NCI-H146 treated with DMSO at 0.1 percent for 48 hours (cell line): ENCODE data around the gene G6PC1.
A peak's percentile ranks its signal among the peaks of the same experiment; 100 is the strongest.
"Not testable (repeated sequence)": the region's sequence is repeated elsewhere in the genome, so short reads cannot be mapped to it uniquely, and the experiment has no call there.

Experiments
- DNase-seq: peaks from one replicate; lab custom pipeline; 2025; ENCODE audit not compliant: unreplicated experiment; lab: John Stamatoyannopoulos, UW

Gene G6PC1

DNA sequence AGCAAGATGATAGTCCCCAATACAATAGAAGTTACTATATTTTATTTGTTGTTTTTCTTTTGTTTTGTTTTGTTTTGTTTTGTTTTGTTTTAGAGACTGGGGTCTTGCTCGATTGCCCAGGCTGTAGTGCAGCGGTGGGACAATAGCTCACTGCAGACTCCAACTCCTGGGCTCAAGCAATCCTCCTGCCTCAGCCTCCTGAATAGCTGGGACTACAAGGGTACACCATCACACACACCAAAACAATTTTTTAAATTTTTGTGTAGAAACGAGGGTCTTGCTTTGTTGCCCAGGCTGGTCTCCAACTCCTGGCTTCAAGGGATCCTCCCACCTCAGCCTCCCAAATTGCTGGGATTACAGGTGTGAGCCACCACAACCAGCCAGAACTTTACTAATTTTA, 618 bp upstream of the G6PC1 start:
- not testable (repeated sequence) for DNase-seq

DNA sequence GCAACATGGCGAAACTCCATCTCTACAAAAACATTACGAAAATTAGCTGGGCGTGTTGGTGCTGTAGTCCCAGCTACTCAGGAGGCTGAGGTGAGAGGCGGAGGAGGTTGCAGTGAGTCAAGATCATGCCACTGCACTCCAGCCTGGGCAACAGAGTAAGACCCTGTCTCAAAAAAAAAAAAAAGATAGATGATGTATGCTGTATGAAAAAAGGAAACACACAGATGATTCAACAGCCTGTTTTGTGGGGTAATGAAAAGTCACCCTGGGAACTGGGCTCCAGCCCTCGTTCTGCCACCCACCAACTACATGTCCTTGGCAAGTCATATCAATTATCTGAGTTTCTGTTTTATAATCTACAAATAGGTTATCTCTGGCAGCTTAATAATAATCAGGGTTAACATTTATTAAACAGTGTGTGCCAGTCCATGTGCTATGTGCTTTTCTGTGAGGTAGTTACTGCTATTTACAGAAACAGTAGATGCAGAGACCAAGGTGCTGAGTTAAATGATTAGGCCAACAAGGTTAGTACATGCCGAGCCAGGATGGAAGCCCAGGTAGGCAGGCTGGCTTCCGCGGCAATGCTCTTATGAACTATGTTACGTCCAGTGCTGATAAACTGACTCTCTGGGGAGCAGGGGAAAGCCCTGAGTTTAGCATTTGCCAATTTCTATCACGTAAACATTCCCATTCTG, 1.1 kb downstream of the G6PC1 start:
- no peak for DNase-seq

DNA sequence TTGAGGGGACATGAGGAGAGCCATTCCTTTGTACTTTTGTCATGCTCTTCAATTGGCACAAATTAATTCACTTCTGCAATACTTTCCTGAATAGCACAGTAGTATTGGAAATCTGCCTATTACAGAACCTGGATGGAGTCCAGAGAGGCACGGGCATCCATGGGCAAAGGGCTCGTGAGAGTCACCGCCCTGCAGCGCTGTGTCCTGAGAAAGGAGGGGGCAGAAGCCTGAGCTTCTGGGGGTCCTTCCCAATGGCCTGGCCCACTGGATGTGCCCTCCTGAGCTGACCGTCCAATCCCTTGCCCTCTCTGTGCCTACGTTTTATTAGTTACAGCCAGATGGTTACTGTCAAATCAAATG, 3.5 kb downstream of the G6PC1 start:
- DNase-seq: no peak

DNA sequence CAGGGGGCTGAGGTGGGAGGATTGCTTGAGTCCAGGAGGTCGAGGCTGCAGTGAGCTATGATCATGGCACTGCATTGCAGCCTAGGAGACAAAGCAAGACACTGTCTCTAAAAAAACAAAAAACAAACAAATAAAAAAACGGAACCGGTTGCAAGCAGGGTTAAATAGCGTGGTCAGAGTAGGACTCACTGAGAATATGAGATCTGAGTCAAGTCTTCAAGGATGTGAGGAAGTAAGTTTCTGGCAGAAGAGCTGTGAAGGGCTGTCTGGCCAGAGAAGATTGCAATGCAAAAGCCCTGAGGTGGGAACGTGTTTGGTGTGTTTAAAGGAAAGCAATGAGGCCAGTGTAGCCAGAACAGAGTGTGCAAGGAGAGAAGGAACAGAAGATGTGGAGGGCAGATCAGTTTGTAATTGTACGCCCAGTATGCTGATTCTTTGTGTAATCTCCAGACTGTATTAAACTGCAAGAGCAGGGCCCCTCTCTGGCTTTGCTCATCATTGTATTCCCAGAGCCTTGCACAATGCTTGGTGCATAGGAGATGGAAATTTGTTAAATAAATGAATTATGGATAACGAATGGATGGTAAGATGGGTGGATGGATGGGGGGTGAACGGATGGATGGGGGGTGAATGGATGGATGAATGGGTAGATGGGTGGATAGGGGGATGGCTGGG, 6.3 kb downstream of the G6PC1 start:
- DNase-seq: no peak

DNA sequence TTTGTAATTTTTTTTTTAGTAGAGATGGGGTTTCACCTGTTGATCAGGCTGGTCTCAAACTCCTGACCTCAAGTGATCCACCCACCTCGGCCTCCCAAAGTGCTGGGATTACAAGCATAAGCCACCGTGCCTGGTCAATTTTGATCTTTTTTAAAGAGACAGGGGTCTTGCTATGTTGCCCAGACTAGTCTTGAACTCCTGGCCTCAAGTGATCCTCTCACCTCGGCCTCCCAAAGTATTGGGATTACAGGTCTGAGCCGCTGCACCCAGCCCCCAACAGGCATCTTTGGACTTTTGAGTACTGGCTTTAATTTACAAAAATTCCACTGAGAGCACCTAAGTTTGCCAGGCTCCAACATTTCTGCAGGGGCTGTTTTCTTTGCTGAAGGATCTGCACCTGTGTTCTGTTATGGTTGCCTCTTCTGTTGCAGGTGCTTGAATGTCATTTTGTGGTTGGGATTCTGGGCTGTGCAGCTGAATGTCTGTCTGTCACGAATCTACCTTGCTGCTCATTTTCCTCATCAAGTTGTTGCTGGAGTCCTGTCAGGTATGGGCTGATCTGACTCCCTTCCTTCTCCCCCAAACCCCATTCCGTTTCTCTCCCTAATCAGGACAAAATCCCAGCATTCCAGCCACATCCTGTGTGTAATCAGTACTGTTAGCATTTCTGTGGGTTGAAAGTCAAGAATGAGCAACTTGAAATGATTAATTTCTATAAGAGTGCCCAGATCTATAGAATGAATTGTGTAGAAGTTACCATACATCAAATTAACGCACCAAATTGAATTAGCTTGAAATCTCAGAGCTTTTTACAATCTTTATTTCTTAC, 8.5 kb downstream of the G6PC1 start:
- DNase-seq: no peak

DNA sequence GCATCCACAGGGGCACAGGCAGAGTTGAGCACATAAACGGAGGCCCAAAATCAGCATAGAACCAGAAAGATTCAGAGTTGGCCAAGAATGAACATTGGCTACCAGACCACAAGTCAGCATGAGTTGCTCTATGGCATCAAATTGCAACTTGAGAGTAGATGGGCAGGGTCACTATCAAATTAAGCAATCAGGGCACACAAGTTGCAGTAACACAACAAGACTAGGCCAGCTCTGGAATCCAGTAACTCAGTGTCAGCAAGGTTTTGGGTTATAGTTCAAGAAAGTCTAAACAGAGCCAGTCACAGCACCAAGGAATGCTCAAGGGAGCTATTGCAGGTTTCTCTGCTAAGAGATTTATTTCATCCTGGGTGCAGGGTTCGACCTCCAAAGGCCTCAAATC, 12.9 kb downstream of the G6PC1 start:
- DNase-seq: no peak

DNA sequence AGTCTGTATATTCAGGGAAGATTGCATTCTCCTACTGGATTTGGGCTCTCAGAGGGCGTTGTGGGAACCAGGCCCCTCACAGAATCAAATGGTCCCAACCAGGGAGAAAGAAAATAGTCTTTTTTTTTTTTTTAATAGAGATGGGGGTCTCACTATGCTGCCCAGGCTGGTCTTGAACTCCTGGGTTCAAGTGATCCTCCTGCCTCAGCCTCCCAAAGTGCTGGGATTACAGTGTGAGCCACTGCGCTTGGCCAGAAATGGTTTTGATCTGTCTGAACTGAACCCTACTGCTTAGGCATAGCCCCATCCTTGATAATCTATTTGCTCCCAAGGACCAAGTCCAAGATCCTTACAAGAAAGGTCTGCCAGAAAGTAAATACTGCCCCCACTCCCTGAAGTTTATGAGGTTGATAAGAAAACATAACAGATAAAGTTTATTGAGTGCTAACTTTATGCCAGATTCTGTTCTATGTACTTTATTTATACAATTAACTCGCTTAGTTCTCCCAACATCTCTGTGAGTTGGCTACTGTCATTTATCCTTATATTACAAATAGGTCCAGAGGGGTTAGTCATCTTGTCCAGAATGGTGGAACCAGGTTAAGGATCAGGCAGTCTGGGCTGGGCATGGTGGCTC, 13.5 kb downstream of the G6PC1 start:
- DNase-seq: no peak

DNA sequence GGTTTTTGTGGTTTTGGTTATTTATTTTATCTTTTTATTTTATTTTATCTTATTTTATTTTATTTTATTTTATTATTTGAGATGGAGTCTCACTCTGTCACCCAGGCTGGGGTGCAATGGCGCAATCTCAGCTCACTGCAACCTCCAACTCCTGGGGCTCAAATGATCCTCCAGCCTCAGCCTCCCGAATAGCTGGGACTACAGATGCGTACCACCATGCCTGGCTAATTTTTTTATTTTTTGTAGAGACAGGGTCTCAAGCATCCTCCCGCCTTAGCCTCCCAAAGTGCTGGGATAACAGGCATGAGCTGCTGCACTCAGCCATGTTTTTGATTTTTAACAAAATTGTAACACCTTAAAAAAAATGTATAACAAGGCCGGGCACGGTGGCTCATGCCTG, 14.7 kb downstream of the G6PC1 start:
- DNase-seq: not testable (repeated sequence)

DNA sequence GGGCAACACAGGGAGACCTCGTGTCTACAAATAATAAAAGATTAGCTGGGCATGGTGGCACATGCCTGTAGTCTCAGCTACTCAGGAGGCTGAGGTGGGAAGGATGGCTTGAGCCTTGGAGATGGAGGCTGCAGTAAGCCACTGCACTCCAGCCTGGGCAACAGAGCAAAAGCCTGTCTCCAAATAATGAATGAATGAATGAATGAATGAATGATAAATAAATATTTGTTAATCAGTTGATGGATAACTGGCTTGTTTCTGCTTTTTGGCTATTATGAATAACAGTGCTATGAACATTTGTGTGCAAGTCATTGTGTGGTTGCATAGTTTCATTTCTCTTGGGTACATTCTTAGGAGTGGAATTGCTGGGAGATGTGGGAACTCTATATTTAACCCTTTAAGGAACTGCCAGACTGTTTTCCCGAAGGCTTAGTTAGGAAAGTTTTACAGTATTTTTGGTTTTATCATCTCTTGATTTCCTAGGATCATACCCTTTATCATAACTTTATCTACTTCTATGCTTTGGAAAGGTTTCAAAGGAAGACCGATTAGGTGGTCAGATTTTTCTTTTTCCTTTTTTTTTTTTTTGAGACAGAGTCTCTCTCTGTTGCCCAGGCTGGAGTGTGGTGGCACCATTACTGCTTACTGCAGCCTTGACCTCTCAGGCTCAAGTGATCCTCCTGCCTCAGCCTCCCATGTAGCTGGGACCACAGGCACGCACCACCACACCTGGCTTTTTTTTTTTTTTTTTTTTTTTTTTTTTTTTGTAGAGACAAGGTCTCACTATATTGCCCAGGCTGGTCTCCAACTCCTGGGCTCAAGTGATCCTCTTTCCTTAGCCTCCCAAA, 16.0 kb downstream of the G6PC1 start:
- DNase-seq: not testable (repeated sequence)

DNA sequence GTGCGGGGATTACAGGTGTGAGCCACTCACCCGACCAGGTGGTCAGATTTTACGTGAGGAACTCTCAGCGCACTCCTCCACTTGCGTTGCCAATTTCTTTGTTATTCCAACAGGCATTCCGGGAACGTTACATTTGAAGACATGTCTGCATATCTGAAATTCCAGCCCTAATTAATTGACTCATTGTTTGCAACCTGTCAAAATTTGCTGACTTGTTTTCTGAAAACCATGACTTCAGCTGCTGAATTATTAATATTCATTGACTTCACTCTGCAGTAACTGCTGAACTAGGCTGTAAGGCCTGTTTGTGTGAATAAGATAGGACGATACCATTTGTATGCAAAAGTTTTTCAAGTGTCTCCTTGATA, 16.6 kb downstream of the G6PC1 start:
- DNase-seq: no peak

DNA sequence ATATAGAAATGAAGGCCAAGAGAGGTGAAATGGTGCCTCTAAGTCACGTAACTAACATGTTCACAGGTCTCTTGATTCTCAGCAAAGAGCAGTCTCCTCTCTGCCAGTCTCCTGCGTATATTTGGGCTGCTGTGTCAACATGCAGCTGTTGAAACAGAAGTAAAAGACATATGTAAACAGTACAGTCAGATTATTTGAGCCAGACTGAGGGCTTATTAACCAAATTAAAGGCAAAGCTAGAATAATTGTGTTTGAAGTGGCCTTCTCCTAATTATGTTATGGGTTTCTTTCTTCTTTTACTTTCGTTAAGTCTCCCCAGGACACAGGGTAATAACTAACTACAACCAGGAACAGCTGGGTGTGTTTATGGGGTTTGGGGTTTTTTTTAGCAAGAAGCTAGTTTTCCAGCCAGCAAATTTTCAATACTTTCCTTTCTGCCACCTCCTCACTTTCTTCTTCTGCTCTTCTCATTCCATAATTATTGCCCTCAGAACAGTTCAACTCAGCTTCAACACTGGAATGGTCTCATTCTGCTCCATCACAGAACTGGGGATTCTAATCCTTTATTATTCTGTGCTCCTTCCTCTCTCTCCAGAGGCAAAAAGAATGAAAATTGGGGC, 18.4 kb downstream of the G6PC1 start:
- DNase-seq: peak; percentile 93

DNA sequence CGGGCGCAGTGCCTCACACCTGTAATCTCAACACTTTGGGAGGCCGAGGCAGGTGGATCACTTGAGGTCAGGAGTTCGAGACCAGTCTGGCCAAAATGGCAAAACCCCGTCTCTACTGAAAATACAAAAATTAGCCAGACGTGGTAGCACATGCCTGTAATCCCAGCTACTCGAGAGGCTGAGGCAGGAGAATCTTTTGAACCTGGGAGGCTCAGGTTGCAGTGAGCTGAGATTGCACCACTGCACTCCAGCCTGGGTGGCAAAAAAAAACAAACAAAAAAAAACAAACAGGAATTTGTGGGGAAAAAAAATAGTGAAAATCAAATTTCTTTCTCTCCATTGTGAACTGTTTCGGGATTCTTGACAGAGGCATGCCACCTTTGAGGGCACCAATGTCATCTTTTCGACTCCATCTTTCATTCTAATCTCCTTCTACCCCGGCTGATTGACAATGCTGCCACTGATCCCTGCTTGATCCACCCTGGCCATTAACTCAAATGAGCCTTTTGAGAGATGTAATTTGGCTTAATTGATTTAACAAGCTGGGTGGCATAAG, 19.0 kb downstream of the G6PC1 start:
- DNase-seq: not testable (repeated sequence)

DNA sequence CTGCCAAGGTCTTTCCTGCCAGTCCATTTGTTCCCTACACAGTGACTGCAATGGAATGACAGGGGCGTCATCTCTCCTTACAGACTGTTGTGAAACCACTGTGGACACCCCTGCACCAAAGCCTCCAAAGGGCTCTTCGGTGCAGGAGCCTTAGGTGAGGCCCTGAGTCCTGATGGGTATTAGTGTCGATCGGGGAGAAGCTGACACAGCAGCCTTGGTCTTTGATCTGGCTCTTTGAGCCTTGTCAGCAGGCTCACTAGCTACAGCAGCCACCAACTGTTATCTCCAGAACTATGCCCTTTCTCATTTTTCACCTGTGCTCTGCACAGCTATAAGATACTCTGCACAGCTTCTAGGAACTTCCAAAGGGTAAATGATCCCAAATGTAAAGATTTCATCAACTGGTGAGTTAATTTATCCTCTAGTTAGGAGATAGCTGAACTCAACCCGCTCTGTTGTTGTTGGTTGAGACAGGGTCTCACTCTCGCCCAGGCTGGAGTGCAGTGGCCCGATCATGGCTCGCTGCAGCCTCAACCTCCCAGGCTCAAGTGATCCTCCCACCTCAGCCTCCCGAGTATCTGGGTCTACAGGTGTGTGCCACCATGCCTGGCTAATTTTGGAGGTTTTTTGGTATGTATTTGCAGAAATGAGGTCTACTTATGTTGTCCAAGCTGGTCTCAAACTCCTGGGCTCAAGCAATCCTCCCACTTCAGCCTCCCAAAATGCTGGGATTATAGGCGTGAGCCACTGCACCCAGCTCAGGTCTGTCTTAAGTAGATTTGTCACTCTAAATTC, 19.7 kb downstream of the G6PC1 start:
- no peak for DNase-seq

DNA sequence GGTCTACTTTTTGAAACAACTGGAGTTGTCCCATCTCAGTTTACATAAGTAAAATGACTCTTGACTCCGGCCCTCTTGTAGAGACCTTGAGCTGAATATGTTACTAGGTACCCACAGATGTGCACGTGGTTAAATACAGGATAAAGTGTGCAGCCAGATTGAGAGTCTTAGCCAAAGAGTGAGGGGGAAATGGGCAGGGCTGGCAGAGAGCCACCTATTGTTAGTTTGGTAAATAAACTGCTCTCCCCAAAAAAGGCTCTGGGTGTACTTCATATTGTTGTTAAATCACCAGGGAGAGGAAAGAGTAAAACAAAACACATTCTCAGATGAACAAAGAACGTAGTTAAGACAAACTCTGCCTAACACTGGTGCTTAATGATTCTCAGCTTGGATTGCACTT, 20.3 kb downstream of the G6PC1 start:
- DNase-seq: no peak

DNA sequence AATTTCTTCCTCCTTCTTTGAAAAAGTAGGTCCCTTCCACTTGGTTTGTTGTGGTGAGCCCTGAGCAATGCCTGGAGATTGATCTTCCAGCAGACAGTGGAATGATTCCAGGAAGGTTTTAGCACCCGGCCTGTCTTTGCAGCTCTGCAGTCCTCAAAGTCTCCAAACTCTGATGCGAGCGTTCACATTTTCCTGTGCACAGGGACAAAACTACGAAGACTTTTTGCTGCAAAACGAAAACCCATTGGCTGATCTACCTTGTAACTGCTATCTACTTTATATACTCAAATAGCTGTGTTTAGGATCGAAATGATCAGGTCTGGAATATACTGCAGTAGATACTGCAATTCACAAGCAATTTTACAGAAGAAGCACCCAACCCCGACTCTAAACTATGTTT, 21.7 kb downstream of the G6PC1 start:
- no peak for DNase-seq

DNA sequence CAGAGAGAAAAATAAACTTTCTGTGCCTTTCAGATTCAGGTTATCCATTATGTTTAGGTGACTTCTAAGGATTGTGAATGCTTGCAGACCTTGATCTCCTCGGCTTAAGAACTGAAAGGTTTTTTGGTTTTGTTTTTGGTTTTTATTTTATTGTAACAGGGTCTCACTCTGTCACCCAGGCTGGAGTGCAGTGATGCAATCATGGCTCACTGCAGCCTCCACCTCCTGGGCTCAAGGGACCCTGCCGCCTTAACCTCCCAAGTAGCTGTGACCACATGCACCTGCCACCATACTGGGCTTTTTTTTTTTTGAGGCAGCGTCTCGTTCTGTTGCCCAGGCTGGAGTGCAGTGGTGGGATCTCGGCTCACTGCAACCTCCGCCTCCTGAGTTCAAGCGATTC, 22.9 kb downstream of the G6PC1 start:
- not testable (repeated sequence) for DNase-seq

DNA sequence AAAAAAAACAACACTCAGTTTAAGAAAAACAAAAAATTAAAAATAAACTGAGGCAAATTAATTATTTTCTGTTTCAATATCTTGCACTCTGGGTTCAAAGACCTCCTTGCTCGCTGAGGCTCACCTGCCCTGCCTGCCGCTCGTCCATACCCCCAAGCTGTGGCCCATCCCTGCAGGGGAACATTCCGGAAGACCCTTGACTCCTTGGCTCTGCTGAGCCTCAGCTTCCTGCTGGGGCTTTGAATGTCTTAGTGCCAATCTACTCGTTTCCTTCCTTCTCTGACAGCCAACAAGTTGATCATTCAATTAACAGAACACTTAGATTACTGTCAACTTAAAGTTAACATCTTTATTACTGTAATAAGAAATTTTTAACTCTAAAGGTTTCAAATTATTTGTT, 24.3 kb downstream of the G6PC1 start:
- DNase-seq: no peak

DNA sequence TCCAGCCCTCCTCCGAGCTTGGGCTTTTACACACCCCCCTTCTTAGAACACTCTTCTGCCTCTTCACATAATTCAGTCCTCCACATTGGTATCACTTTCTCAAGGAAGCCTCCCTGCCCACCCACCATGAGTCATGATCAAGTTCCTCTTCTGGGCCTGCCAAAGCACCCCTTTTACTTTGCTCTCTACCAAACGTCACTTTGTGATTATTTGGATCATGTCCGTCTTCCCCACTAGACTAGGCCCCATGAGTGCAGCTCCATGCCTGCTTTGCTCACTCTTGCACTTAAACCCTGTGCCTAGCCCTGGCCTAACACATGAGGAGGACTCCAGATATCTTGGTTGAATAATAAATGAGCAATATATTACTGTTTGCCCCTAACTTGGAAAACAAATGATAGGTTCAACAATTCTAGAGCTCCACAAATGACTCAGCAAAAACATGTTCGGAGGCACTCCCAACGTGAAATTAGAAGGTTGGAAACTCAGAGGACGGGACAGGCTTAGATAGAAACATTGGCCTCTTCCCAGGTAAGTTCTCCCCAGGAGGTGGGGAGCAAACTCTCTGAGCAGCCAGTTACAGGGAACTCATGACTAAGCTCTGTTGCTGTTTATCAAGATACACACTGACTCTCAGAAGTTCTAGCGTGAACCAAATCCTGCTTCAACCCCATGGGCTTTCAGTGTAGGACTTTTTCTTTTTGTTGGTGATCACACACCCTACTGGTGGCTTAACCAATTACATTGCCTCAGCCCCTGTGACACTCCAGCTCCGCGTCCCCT, 28.3 kb downstream of the G6PC1 start:
- DNase-seq: peak; percentile 44

DNA sequence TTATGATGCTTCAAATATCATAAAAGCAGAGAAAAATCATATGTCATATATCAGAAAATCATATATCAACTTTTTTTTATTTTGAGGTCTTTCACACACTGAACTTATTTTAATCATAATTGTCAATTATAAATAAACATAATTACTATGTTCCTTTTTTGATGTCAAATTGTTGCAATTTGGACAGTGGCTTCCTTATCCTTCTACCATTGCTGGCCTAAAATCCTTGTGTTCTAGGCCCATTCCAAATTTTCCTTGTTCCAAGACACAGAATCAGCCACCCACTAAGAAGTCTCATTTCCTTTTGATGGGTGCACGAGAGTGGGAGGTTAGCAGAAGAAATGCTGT, 28.9 kb downstream of the G6PC1 start:
- no peak for DNase-seq
